ENCODE data around the gene CLSTN2. TPM values are rescaled to one million over a fixed set of nuclear protein-coding genes. Genes with fewer than 3 reads are reported as not detected.

The CLSTN2 gene
- total RNA-seq, 1 donor from 2014 or later = not detected

- TF ChIP-seq CTCF (IDR thresholded peaks at IDR 0.05) = no peak
- Mint-ChIP-seq H3K9me3 (no peaks in the 10 kb centered on the region), H3K4me3 (no peak overlapping the region), H3K36me3 (ENCODE audit: low read depth) (no peaks in the 10 kb centered on the region), H3K27me3 (no peaks in the 10 kb centered on the region), H3K4me1 (no peaks in the 10 kb centered on the region), H3K27ac (no peak overlapping the region)
- CTCF ChIA-PET = no interaction called here
- POLR2A ChIA-PET = no interaction called here
- DNase-seq (no peak), ATAC-seq (ENCODE audit: low read depth) (no peak)
- intact Hi-C loops (cut with micrococcal nuclease) = no loop called here
Measured at GRCh38 chr3:140468407-140468806, 533.4 kb downstream of the CLSTN2 start.

GRCh38 chr3:140469491-140469890 is 534.5 kb downstream of the CLSTN2 start:
- CTCF ChIA-PET = no interaction called here
- ATAC-seq (ENCODE audit: low read depth) (no peak), DNase-seq (no peak)
- POLR2A ChIA-PET = no interaction called here
- H3K9me3 Mint-ChIP-seq = no peaks in the 10 kb centered on the region
- no peak overlapping the region for H3K4me3 Mint-ChIP-seq
- H3K27ac Mint-ChIP-seq = no peak overlapping the region
- intact Hi-C loops (cut with micrococcal nuclease) = no loop called here
- no peaks in the 10 kb centered on the region for H3K4me1 Mint-ChIP-seq
- H3K36me3 Mint-ChIP-seq (ENCODE audit: low read depth) = no peaks in the 10 kb centered on the region
- no peak for TF ChIP-seq CTCF (IDR thresholded peaks at IDR 0.05)
- no peaks in the 10 kb centered on the region for H3K27me3 Mint-ChIP-seq

GRCh38 chr3:140470211-140470610 is 535.2 kb downstream of the CLSTN2 start:
- Mint-ChIP-seq H3K4me1 (no peaks in the 10 kb centered on the region), H3K4me3 (no peak overlapping the region), H3K27me3 (no peaks in the 10 kb centered on the region), H3K9me3 (no peaks in the 10 kb centered on the region), H3K36me3 (ENCODE audit: low read depth) (no peaks in the 10 kb centered on the region), H3K27ac (no peak overlapping the region)
- TF ChIP-seq CTCF (IDR thresholded peaks at IDR 0.05) = no peak
- DNase-seq (no peak), ATAC-seq (ENCODE audit: low read depth) (no peak)
- intact Hi-C loops (cut with micrococcal nuclease) = no loop called here
- ChIA-PET POLR2A (no interaction called here), CTCF (no interaction called here)

- DNase-seq (no peak), ATAC-seq (ENCODE audit: low read depth) (no peak)
Measured at GRCh38 chr3:140470962-140471361, 536.0 kb downstream of the CLSTN2 start.

GRCh38 chr3:140472306-140473020 is 537.5 kb downstream of the CLSTN2 start:
- Mint-ChIP-seq H3K4me1 (no peaks in the 10 kb centered on the region), H3K9me3 (no peaks in the 10 kb centered on the region), H3K4me3 (no peak overlapping the region), H3K27me3 (no peaks in the 10 kb centered on the region), H3K27ac (no peak overlapping the region), H3K36me3 (ENCODE audit: low read depth) (no peaks in the 10 kb centered on the region)
- CTCF ChIA-PET = no interaction called here
- ATAC-seq (ENCODE audit: low read depth) = no peak
- no peak for TF ChIP-seq CTCF (IDR thresholded peaks at IDR 0.05)
- POLR2A ChIA-PET = no interaction called here
- intact Hi-C loops (cut with micrococcal nuclease) = no loop called here
- no peak for DNase-seq

More at GRCh38 chr3:140470962-140471361, 536.0 kb downstream of the CLSTN2 start:
- no peaks in the 10 kb centered on the region for H3K36me3 Mint-ChIP-seq (ENCODE audit: low read depth)
- H3K27ac Mint-ChIP-seq = no peak overlapping the region
- ChIA-PET POLR2A (no interaction called here), CTCF (no interaction called here)
- no peaks in the 10 kb centered on the region for H3K4me1 Mint-ChIP-seq
- no peaks in the 10 kb centered on the region for H3K27me3 Mint-ChIP-seq
- H3K9me3 Mint-ChIP-seq = no peaks in the 10 kb centered on the region
- no peak overlapping the region for H3K4me3 Mint-ChIP-seq
- intact Hi-C loops (cut with micrococcal nuclease) = no loop called here
- TF ChIP-seq CTCF (IDR thresholded peaks at IDR 0.05) = no peak

Data from activated B cell treated with CpG ODN at 0.5 μM for 24 hours (primary cell).